Measurements from ENCODE around the gene SLC25A17.
"Not testable (repeated sequence)": the region's sequence is repeated elsewhere in the genome, so short reads cannot be mapped to it uniquely, and the experiment has no call there.

The SLC25A17 gene

DNA sequence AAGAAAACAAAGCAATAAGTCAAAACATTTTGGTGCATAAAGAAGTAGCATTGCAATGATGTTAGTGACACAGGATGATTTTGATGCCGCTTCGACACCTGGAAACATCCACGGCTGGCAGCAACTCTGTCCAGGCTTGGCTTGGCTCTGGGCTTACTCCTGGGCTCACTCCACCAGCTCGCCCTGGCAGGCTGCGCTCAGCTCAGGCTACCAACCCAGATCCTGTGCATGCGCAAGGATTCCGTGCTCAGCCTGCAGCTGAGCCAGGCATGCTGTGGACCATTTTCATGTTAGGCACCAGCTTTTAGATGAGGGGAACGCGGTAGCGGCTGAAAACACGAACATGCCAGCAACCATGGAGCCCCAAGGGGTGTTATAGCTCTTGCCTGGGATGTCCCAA is 66.0 kb downstream of the SLC25A17 start:
- DNase-seq (ENCODE audit: low spot score) = peak; percentile 18

DNA sequence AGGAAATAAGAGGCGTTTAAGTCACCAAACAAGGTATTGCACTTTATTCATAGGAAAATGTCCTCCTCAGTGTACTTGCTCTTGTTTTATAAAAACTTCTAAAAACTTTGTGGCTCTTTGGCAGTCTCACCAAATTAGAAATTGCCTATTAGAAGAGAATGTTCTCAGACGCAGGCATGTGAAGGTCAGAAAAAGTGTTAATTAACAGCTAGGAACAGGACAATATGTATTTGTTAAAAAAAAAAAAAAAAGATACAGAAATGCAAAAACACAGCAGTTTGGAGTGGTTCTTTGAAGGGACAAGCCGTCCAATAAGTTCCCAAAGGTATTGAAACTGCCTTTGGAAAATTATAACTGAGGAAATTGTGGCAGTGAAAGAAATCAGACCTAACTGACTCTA is 67.9 kb downstream of the SLC25A17 start:
- DNase-seq (ENCODE audit: low spot score) = no peak

DNA sequence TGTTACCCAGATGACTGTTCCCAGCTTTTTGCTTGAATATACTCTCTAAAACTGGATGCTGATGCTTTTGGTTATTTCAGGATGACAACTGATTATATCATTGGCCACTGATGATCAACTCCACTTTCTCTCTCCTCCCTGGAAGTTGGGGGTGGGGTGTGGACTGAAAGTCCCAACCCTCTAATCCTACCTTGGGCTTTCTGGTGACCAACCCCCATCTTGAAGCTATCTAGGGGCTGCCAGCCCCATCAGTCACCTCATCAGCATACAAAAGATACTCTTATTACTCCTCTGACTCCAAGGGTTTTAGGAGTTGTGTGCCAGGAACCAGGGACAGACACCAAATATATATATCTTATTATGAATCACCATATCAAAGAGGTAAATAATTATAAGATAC is 69.3 kb downstream of the SLC25A17 start:
- no peak for DNase-seq (ENCODE audit: low spot score)

DNA sequence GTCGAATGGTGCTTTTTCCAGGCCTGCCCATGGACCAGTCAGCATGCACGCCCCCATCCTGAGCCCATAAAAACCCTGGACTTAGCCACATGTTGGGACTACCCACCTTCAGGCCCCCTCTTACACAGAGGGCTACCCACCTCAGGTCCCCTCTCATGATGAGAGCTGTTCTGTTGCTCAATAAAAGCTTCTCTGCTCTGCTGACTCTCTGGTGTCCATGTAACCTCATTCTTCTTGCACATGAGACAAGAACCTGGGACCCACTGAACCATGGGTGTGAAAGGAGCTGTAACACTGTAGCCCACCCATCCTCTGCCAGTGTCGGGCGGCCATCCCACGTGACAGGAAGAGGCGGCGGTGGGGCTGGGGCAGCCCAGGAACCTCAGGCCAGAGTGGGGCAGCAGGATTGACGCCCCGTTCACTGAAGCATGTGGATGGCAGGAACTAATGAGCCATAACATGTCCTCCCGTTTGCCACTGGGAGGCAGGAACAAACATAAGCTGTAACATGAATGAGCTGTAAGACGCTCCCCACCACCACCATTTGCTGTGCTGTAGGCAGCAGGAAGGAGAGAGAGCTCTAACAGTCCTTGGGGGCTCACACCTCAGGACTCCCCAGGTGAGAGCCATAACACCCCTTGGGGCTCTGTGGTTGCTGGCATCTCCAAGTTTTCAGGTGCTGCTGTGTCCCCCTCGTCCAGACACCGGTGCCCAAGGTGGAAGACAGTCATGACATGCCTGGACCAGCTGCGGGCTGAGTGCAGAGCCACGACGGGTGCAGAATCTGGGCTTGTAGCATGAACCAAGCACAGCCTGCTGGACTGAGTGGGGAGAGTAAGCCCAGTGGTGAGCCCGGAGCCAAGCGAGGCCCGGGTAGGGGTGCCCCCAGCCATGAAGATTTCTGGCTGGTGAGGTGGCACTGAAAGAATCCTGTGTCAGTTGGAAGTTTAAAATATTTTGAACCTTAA is 70.5 kb downstream of the SLC25A17 start:
- DNase-seq (ENCODE audit: low spot score) = no peak

DNA sequence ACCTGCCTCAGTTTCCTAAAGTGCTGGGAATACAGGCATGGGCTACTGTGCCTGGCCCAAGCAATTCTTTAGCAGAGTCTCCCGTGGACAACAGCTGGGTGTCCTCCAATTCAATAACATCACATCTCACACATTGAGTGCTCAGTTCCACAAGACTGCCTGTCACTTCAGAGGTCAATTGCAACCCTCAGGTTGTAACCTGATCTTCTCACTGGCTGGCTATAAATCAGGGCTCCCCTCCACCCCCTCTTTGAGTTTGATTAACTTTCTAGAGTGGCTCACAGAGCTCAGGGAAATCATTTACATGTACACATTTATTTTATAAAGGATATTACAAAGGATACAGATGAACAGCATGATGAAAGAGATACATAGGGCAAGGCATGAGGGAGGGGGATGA is 71.8 kb downstream of the SLC25A17 start:
- no peak for DNase-seq (ENCODE audit: low spot score)

DNA sequence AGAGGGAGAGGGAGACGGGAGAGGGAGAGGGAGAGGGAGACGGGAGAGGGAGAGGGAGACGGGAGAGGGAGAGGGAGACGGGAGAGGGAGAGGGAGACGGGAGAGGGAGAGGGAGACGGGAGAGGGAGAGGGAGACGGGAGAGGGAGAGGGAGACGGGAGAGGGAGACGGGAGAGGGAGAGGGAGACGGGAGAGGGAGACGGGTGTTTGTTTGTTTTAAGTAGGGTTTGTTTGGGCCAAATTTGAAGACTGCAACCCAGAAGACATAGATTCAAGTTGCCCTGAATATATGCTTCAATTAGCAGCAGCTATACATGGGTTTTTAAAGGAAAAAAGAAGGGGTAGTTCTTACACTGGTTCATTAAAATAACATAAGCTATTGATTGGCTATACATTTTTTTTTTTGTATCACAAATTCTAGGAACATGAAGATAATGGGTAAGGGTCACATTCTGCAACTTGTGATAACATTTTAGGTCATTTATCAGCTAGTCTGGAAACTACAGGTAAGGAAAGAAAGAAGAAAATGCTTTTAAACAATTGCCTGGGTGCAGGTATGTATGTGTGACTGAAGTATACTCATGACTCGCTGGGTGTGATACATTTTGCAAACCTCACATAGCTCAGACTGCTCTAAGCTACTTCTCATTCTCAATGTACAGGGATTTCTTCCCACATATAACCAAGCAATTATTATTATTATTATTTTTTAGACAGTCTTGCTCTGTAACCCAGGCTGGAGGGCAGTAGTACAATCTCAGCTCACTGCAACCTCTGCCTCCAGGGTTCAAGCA is 72.5 kb downstream of the SLC25A17 start:
- DNase-seq (ENCODE audit: low spot score) = no peak

DNA sequence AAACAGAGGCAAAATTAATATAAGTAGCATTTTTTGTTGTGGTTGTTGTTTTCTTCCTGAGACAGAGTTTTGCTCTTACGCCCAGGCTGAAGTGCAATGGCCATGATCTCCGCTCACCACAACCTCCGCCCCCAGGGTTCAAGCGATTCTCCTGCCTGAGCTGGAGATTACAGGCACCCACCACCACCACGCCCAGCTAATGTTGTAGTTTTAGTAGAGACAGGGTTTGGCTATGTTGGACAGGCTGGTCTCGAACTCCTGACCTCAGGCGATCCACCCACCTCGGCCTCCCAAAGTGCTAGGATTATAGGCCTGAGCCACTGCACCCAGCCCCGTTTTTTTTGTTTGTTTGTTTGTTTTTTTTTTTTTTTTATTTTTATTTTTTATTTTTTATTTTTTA is 75.4 kb downstream of the SLC25A17 start:
- no peak for DNase-seq (ENCODE audit: low spot score)

DNA sequence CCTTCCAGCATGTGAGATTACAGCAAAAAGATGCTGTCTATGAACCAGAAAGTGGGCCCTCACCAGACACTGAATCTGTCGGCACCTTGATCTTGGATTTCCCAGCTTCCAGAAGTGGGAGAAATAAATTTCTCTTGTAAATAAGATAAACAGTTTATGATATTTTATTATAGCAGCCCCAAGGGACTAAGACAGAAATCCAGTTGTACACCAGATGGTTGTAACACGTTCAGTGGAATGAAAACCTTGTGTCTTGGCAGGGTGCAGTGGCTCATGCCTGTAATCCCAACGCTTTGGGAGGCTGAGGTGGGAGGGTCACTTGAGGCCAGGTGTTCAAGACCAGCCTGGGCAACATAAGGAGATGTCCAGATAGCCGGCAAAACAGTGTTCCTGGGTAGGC is 78.0 kb downstream of the SLC25A17 start:
- DNase-seq (ENCODE audit: low spot score) = no peak

DNA sequence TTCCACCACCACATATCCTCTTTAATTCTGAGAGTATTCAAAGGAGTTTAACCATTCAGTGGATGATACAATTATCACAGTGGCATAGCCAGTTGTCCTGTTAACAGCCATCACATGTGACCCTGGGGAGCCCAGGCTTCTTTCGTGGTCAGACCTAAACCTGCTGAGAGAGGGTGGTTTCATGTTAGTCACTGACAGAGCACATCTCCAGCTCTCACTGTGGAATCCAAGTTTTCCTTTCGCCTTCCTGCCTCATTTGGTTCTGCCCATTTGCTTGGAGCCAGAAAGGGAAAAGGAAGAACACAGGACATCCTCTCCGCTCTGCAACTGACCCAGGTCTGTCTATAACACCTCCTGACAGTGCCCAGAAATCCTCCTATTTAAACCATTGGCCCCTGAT is 79.4 kb downstream of the SLC25A17 start:
- DNase-seq (ENCODE audit: low spot score) = no peak

DNA sequence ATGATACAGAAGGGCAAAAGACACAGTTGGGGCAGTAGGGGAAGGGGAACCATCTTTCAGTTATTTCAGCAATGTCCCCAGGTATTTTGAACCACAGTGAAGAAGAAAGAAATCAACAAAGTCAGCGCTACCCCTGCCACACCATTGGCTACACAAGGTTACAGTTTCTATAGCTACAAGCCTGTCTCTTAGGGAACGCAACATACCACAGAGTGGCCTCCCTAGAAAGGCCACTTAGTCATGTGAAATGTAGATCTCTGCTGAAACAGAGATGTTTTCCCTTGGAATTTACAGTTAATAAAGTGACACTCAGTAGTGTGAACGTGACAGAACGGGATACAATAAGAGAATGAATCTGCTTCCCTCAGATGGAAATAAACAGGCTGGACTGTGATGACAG is 85.2 kb downstream of the SLC25A17 start:
- DNase-seq (ENCODE audit: low spot score) = no peak

DNA sequence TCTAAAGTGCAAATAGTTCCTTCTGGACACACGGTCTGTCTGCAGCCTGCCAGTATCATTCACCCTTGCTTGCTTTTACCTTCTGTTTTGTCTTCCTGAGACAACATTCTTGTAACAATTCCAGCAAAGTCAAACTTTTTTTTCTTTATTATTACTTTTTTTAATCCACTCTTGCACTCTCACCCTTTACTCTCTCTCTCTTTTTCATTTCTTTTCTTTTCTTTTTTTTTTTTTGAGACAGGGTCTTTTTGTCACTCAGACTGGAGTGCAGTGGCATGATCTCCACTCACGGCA is 86.2 kb downstream of the SLC25A17 start:
- DNase-seq (ENCODE audit: low spot score) = no peak

DNA sequence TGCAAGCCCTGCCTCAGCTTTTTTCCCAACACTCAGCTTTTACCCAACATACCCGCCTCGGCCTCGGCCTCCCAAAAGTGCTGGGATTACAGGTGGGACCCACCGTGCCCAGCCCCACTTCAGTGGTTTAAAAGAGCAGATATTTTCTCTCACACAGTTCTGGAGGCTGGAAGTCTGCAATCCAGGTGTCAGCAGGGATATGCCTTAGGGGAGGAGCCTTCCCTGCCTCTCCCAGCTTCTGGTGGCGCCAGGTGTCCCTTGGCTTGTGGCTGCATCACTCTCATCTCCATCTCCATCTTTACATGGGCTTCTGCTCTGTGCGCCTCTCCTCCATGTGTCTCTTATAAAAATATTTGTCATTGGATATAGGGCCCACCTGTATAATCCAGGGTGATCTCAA is 89.9 kb downstream of the SLC25A17 start:
- no peak for DNase-seq (ENCODE audit: low spot score)

DNA sequence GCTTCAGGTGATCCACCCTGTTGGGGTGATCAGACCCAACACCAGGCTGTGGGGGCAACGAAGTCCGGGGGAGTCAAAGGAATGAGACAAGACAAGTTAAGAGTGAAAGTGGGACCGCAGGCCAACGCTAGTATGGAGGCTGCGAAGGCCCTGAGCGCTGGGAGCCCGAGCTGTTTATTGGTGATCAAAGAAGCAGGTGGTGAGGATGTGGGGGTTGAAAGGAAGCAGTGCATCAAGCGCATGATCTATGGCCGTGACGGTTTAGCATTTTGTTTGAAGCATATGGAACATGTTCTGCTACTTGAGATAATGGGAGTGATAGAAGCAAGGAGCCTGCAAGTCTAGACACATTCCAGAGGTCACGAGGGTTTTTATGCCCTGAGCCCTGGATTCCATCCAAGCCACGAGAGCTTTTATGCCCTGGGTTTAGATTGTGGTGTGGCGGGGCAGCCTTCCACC is 90.4 kb downstream of the SLC25A17 start:
- no peak for DNase-seq (ENCODE audit: low spot score)

DNA sequence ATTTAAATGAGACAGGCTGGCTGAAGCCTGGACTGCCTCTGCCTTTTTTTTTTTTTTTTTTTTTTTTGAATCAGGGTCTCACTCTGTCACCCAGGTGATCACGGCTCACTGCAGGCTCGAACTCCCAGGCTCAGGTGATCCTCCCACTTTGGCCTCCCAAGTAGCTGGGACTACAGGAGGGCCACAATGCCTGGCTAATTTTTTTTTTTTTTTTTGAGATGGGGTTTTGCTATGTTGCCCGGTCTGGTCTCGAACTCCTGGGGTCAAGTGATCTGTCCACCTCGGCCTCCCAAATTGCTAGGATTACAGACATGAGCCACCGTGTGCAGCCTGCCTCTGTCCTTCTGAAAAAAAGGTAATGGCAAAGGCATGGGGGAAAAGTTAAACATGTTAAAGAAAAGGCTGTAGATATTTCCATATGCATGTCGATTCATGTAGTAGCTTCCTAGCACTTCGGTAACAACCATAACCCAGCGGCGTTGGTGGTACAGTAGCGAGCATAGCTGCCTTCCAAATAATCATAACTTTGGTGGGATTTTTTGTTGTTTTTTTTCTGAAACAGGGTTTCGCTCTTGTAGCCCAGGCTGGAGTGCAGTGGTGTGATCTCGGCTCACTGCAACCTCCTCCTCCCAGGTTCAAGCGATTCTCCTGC is 91.1 kb downstream of the SLC25A17 start:
- DNase-seq (ENCODE audit: low spot score) = no peak

DNA sequence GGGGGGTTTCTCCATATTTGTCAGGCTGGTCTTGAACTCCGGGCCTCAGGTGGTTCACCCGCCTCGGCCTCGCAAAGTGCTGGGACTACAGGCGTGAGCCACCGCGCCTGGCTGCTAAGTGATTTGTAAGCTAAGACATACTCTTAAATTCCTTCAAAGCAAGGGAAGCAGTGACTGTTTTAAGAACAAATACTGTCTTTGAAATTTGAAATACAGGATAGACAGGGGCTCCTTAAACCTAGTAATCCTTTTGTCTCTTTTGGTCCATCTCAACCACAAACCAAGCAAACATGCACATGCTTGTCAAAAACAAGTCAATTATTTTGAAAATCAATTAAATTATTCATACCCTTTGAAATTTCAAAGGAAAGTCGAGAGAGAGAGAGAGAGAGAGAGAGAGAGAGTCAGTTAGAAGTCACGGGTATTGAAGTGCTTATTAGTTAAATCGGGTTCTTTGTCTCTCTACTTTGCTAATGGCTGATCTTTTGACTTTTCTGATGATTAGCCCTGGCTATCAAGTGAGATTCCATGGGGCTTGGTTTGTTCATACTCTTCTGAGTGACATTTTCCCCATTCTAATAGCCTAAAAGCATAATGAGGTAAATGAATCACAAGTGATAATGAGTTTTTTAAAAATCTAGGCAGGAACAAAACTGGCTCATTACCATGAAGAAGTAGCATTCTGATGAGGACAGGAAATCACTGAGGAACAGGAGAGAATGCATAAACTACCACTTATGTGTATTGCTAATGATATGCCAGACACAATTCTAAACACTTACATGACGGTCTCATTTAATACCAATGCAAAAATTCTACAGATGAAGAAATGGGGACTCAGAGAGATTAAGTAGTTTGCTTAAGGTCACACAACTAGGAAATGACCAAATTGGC is 91.8 kb downstream of the SLC25A17 start:
- DNase-seq (ENCODE audit: low spot score) = no peak

DNA sequence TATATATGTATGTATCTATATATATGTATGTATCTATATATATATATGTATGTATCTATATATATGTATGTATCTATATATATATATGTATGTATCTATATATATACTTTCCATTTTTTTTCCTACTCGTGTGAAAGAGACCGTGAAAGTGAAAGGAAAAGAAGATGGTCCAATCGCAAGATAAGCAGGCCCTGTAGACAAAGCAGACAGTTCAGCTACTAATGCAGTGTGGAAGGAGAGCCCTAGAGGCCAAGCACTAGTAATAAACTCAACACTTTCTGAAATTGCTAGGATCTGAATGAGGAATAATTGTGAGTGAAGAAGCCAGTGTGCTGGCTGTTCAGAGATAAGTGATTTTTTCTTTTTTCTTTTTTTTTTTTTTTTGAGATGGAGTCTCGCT is 92.6 kb downstream of the SLC25A17 start:
- no peak for DNase-seq (ENCODE audit: low spot score)

DNA sequence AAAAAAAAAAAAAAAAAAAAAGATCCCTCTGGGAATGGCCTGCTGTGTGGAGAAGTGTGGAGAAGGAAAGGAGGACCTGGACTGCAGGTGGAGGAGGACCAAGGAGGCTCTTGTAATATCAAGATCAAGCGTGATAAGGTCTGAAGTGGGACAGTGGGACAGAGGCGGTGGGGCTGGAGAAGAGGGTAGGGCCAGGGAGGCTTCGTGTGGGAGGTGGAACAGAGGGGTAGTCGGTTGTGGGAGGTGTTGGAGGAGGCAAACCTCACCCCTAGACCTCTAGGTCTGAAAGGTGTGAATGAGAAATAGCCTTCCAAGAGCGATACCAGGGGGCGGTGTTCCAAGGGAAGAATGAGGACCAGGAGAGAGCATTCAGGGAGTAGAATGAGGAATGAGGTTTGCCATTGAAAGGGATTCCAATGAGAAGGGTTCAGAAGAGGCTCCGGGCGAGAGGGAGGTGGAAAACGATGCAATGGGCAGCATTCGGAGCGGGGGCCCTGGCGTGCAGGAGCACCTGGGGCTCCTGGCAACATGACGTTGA is 95.7 kb downstream of the SLC25A17 start:
- DNase-seq (ENCODE audit: low spot score) = no peak

DNA sequence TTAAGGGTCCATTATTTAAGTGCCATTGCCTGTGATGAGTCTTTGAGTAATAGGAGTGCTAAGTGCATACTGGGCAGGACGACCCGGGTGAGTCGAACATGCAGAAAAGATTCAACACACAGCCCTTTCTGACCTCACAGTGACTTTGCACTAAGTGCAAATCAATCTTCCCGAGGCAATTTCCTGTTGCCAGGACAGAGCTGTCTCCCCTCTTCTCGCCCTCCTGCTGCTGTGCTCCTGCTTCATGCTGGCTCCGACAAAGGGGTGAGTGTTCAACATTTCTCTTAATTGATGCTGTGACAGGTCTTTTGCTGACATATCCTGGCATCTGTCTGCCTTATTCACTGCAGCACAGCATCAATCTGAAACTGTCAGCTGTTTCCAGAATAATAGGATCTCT is 97.9 kb downstream of the SLC25A17 start:
- DNase-seq (ENCODE audit: low spot score) = peak; percentile 50

DNA sequence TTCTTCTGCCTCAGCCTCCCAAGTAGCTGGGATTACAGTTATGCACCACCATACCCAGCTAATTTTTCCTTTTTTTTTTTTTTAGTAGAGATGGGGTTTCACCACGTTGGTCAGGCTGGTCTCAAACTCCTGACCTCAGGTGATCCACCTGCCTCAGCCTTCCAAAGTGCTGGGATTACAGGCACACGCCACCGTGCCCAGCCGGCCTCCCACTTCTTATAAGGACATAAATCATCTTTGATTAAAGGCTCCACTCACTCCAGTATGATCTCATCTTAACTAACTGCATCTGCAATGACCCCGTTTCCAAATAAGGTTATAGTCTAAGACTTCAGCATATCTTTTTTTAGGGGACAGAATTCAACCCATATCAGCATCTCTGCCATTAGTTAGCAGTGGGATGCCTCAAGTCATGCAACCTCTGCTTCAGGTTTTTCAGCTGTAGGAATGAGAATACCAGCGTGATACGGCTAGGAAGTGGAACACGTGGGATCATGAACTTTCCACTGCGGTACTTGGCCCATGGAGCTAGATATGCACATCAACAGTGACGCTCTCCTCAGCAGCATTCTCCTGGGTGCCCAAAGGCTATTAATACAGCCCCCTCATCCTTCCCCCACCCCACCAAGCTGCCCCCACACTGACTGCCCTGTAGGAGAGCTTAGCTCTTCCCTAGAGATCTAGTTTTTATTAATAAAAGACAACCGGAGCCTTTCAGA is 98.4 kb downstream of the SLC25A17 start:
- DNase-seq (ENCODE audit: low spot score) = no peak

DNA sequence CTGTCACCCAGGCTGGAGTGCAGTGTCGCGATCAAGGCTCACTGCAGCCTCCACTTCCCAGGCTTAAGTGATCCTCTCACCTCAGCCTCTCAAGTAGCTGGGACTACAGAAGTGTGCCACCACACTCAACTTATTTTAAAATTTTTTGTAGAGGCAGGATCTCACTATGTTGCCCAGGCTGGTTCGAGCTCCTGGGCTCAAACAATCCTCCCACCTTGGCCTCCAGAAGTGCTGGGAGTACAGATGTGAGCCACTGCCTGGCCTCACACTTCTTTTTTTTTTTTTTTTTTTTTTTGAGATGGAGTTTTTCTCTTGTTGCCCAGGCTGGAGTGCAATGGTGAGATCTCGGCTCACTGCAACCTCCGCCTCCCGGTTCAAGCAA is 99.0 kb downstream of the SLC25A17 start:
- DNase-seq (ENCODE audit: low spot score) = not testable (repeated sequence)
